Measurements from ENCODE around the gene CNKSR2.

Gene CNKSR2

GRCh38 chrX:21606002-21606401 lies 231.8 kb downstream of the CNKSR2 start:
- H2AFZ ChIP-seq (ENCODE audit: low read depth, low read length) = no peak overlapping the region
- no peak overlapping the region for H3K4me3 ChIP-seq (ENCODE audit: low read length)
- H3K79me2 ChIP-seq (ENCODE audit: low read length) = no peaks in the 10 kb centered on the region
- no peak overlapping the region for H3K4me2 ChIP-seq (ENCODE audit: low read length)
- H3K4me1 ChIP-seq (ENCODE audit: low read length) = no peaks in the 10 kb centered on the region
- H3K27me3 ChIP-seq (ENCODE audit: low read depth, low read length) = no peaks in the 10 kb centered on the region
- no peaks in the 10 kb centered on the region for H3K36me3 ChIP-seq (replicated peaks; ENCODE audit: low read depth, low read length)
- H3K9ac ChIP-seq (ENCODE audit: low read length) = no peak overlapping the region
- TF ChIP-seq, protein P1, sequence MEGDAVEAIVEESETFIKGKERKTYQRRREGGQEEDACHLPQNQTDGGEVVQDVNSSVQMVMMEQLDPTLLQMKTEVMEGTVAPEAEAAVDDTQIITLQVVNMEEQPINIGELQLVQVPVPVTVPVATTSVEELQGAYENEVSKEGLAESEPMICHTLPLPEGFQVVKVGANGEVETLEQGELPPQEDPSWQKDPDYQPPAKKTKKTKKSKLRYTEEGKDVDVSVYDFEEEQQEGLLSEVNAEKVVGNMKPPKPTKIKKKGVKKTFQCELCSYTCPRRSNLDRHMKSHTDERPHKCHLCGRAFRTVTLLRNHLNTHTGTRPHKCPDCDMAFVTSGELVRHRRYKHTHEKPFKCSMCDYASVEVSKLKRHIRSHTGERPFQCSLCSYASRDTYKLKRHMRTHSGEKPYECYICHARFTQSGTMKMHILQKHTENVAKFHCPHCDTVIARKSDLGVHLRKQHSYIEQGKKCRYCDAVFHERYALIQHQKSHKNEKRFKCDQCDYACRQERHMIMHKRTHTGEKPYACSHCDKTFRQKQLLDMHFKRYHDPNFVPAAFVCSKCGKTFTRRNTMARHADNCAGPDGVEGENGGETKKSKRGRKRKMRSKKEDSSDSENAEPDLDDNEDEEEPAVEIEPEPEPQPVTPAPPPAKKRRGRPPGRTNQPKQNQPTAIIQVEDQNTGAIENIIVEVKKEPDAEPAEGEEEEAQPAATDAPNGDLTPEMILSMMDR (IDR thresholded peaks at IDR 0.05; ENCODE audit: low read depth, low read length) = no peak
- TF ChIP-seq EZH2phosphoT487 (IDR thresholded peaks at IDR 0.05; ENCODE audit: low read depth) = no peak
- no peaks in the 10 kb centered on the region for H4K20me1 ChIP-seq (ENCODE audit: insufficient read depth, low read length)
- H3K9me3 ChIP-seq (ENCODE audit: insufficient read depth, low read length) = no peaks in the 10 kb centered on the region
- H3K27ac ChIP-seq (ENCODE audit: low read length) = no peak overlapping the region

- H3K27ac ChIP-seq (ENCODE audit: low read length) = no peak overlapping the region
- TF ChIP-seq, protein P1 (IDR thresholded peaks at IDR 0.05; ENCODE audit: low read depth, low read length) = no peak
- no peak for TF ChIP-seq EZH2phosphoT487 (IDR thresholded peaks at IDR 0.05; ENCODE audit: low read depth)
- H3K4me1 ChIP-seq (ENCODE audit: low read length) = peaks cover 5% of the 10 kb centered on the region; the same call in 1 of the 2 replicates
- no peak overlapping the region for H3K9ac ChIP-seq (ENCODE audit: low read length)
- no peaks in the 10 kb centered on the region for H3K27me3 ChIP-seq (ENCODE audit: low read depth, low read length)
- H3K4me3 ChIP-seq (ENCODE audit: low read length) = no peak overlapping the region
- H3K4me2 ChIP-seq (ENCODE audit: low read length) = no peak overlapping the region
- no peak overlapping the region for H2AFZ ChIP-seq (ENCODE audit: low read depth, low read length)
- no peaks in the 10 kb centered on the region for H3K79me2 ChIP-seq (ENCODE audit: low read length)
- H4K20me1 ChIP-seq (ENCODE audit: insufficient read depth, low read length) = no peaks in the 10 kb centered on the region
- no peaks in the 10 kb centered on the region for H3K36me3 ChIP-seq (replicated peaks; ENCODE audit: low read depth, low read length)
- no peaks in the 10 kb centered on the region for H3K9me3 ChIP-seq (ENCODE audit: insufficient read depth, low read length)
Measured at GRCh38 chrX:21610168-21610567, 235.9 kb downstream of the CNKSR2 start.

- H2AFZ ChIP-seq (ENCODE audit: low read depth, low read length) = no peak overlapping the region
- H3K27me3 ChIP-seq (ENCODE audit: low read depth, low read length) = no peaks in the 10 kb centered on the region
- TF ChIP-seq, protein P1 (IDR thresholded peaks at IDR 0.05; ENCODE audit: low read depth, low read length) = no peak
- TF ChIP-seq EZH2phosphoT487 (IDR thresholded peaks at IDR 0.05; ENCODE audit: low read depth) = no peak
Measured at GRCh38 chrX:21612154-21612553, 237.9 kb downstream of the CNKSR2 start.

GRCh38 chrX:21616386-21616785 lies 242.2 kb downstream of the CNKSR2 start:
- Histone ChIP-seq H4K20me1 (ENCODE audit: insufficient read depth, low read length) (no peaks in the 10 kb centered on the region), H3K36me3 (replicated peaks; ENCODE audit: low read depth, low read length) (no peaks in the 10 kb centered on the region), H3K79me2 (ENCODE audit: low read length) (no peaks in the 10 kb centered on the region), H3K4me1 (ENCODE audit: low read length) (peaks cover 5% of the 10 kb centered on the region; the same call in 1 of the 2 replicates), H2AFZ (ENCODE audit: low read depth, low read length) (no peak overlapping the region), H3K27me3 (ENCODE audit: low read depth, low read length) (no peaks in the 10 kb centered on the region), H3K9ac (ENCODE audit: low read length) (no peak overlapping the region), H3K4me3 (ENCODE audit: low read length) (no peak overlapping the region), H3K4me2 (ENCODE audit: low read length) (no peak overlapping the region), H3K27ac (ENCODE audit: low read length) (no peak overlapping the region), H3K9me3 (ENCODE audit: insufficient read depth, low read length) (no peaks in the 10 kb centered on the region)
- TF ChIP-seq, protein P1 (IDR thresholded peaks at IDR 0.05; ENCODE audit: low read depth, low read length) = no peak
- TF ChIP-seq EZH2phosphoT487 (IDR thresholded peaks at IDR 0.05; ENCODE audit: low read depth) = no peak

More at GRCh38 chrX:21612154-21612553, 237.9 kb downstream of the CNKSR2 start:
- no peaks in the 10 kb centered on the region for H4K20me1 ChIP-seq (ENCODE audit: insufficient read depth, low read length)
- H3K27ac ChIP-seq (ENCODE audit: low read length) = no peak overlapping the region
- no peak overlapping the region for H3K4me3 ChIP-seq (ENCODE audit: low read length)
- no peak overlapping the region for H3K9ac ChIP-seq (ENCODE audit: low read length)
- no peaks in the 10 kb centered on the region for H3K9me3 ChIP-seq (ENCODE audit: insufficient read depth, low read length)
- no peak overlapping the region for H3K4me2 ChIP-seq (ENCODE audit: low read length)
- H3K79me2 ChIP-seq (ENCODE audit: low read length) = no peaks in the 10 kb centered on the region
- H3K36me3 ChIP-seq (replicated peaks; ENCODE audit: low read depth, low read length) = no peaks in the 10 kb centered on the region
- peaks cover 5% of the 10 kb centered on the region; the same call in 1 of the 2 replicates for H3K4me1 ChIP-seq (ENCODE audit: low read length)

All from OCI-LY3 (cell line).